ENCODE data around the gene PJA1. TPM values are rescaled to one million over a fixed set of nuclear protein-coding genes. Genes with fewer than 3 reads are reported as not detected.

The PJA1 gene
- total RNA-seq, 1 donor from 2014 or later: 37.8 TPM

GRCh38 chrX:69127466-69127865, 37.8 kb downstream of the PJA1 start:
- Histone ChIP-seq H3K27me3 (ENCODE audit: control insufficient read depth, insufficient read depth, low read length) (peaks cover 7% of the 10 kb centered on the region), H3K4me3 (ENCODE audit: low read depth, low read length) (no peak overlapping the region), H3K36me3 (ENCODE audit: control insufficient read depth, insufficient read depth, low read length) (no peaks in the 10 kb centered on the region)
- no peak for DNase-seq (ENCODE audit: low read depth)
- no peak for TF ChIP-seq CTCF (IDR thresholded peaks at IDR 0.05; ENCODE audit: insufficient read depth, low read length, poor library complexity, severe bottlenecking)

- Histone ChIP-seq H3K4me3 (ENCODE audit: low read depth, low read length) (no peak overlapping the region), H3K27me3 (ENCODE audit: control insufficient read depth, insufficient read depth, low read length) (peaks cover 5% of the 10 kb centered on the region), H3K36me3 (ENCODE audit: control insufficient read depth, insufficient read depth, low read length) (no peaks in the 10 kb centered on the region)
- TF ChIP-seq CTCF (IDR thresholded peaks at IDR 0.05; ENCODE audit: insufficient read depth, low read length, poor library complexity, severe bottlenecking): no peak
- no peak for DNase-seq (ENCODE audit: low read depth)
Measured at GRCh38 chrX:69126642-69127041, 38.6 kb downstream of the PJA1 start.

DNA sequence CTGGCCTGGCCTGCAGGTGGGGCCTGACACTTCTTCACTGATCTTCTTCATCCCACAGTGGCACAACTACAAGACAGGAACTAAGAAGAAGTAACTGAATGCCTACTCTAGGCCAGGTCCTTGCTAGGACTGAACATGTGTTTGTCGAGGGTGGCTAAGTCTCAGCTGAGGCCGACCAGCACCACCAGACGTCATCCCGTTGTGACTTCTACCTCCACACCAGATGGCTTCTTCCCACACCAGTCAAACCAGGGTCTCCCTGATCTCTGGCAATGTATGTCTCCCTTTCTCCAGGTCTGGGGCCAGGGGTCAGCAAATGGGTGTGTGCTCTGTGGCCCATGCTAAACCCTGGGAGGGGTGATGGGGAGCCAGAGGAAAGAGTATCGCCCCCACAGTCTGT, 40.2 kb downstream of the PJA1 start:
- Histone ChIP-seq H3K4me3 (ENCODE audit: low read depth, low read length) (no peak overlapping the region), H3K27me3 (ENCODE audit: control insufficient read depth, insufficient read depth, low read length) (peaks cover 5% of the 10 kb centered on the region), H3K36me3 (ENCODE audit: control insufficient read depth, insufficient read depth, low read length) (no peaks in the 10 kb centered on the region)
- no peak for TF ChIP-seq CTCF (IDR thresholded peaks at IDR 0.05; ENCODE audit: insufficient read depth, low read length, poor library complexity, severe bottlenecking)
- no peak for DNase-seq (ENCODE audit: low read depth)

GRCh38 chrX:69124108-69124507, 41.1 kb downstream of the PJA1 start:
- no peak for DNase-seq (ENCODE audit: low read depth)

DNA sequence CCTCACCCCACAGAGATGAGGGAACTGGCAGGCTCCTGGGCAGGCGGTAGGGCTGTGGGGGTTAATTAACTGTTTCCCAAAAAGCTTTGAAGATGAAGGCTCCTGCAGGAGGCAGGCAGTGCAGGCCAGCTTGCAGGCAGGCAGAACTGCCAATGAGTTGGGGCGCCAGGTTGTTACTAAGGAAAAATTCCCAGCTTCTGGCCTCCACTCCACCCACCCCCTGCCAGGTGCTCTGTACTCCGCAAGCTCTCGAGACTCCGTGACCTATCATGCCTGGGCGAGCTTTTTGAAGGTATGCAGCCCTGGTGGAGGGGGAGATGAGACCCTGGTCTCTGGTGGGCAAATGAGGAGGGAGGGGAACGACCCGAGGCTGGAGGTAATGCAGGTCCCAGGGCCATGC, 41.8 kb downstream of the PJA1 start:
- no peak for TF ChIP-seq CTCF (IDR thresholded peaks at IDR 0.05; ENCODE audit: insufficient read depth, low read length, poor library complexity, severe bottlenecking)
- no peak for DNase-seq (ENCODE audit: low read depth)
- H3K36me3 ChIP-seq (ENCODE audit: control insufficient read depth, insufficient read depth, low read length): no peaks in the 10 kb centered on the region
- no peak overlapping the region for H3K4me3 ChIP-seq (ENCODE audit: low read depth, low read length)
- peaks cover 2% of the 10 kb centered on the region for H3K27me3 ChIP-seq (ENCODE audit: control insufficient read depth, insufficient read depth, low read length)

More at GRCh38 chrX:69124108-69124507, 41.1 kb downstream of the PJA1 start:
- TF ChIP-seq CTCF (IDR thresholded peaks at IDR 0.05; ENCODE audit: insufficient read depth, low read length, poor library complexity, severe bottlenecking): no peak
- Histone ChIP-seq H3K27me3 (ENCODE audit: control insufficient read depth, insufficient read depth, low read length) (peaks cover 5% of the 10 kb centered on the region), H3K36me3 (ENCODE audit: control insufficient read depth, insufficient read depth, low read length) (no peaks in the 10 kb centered on the region), H3K4me3 (ENCODE audit: low read depth, low read length) (no peak overlapping the region)

DNA sequence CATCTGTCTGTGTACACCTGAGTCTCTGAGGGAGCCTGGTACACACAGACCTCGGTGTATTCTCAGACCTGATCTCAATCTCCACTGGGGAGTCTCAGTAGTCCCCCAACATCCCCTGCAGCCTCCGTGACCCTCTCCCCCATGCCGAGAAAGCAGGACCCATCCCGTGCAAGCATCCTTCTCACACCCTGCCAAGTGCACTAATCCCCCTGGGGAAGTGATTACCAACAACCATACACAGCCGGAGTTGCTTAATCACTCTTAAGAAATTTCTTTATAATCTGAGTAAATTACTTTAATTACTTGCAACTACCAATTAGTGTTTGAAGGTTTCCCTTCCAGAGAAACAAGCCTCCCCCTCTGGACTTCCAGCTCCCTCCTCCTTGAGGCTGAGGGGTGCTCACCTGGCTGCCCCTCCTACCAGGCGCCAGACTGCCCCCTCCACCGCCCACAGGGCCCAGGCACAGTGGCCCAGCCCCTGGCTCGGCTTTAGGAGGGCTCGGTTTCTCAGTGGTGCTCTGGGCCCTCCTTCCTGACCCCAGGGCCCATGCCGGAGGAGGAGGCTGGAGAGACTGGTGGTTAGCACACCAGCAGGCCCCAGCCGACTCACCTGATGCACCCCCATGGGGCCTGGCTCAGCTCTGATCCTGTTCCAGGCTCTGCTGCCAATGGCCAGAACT, 43.8 kb downstream of the PJA1 start:
- no peak overlapping the region for H3K4me3 ChIP-seq (ENCODE audit: low read depth, low read length)
- H3K36me3 ChIP-seq (ENCODE audit: control insufficient read depth, insufficient read depth, low read length): no peaks in the 10 kb centered on the region
- no peak for TF ChIP-seq CTCF (IDR thresholded peaks at IDR 0.05; ENCODE audit: insufficient read depth, low read length, poor library complexity, severe bottlenecking)
- no peak for DNase-seq (ENCODE audit: low read depth)
- no peaks in the 10 kb centered on the region for H3K27me3 ChIP-seq (ENCODE audit: control insufficient read depth, insufficient read depth, low read length)

Data from kidney epithelial cell (primary cell).